ENCODE results near the gene AREL1.

DNA sequence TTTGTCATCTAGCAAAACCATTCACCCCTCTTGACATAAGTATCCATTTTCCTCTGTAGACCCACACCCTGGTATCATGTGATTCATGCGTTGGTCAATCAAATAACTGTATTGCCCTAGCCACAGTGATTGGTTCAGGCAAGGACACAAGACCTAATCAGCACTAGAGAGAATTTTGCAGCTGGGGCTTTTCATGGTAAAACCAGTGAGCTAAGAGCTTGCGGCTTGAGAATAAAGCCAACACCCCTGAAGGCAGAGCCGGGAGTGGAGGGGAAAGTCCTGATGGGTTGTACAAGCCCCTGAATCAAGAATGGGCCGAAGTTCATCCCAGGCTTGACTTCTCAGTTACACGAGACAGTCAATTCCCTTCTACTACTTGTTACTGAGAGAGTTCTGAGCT lies 67.6 kb downstream of the AREL1 start:
- TF ChIP-seq, protein P1, sequence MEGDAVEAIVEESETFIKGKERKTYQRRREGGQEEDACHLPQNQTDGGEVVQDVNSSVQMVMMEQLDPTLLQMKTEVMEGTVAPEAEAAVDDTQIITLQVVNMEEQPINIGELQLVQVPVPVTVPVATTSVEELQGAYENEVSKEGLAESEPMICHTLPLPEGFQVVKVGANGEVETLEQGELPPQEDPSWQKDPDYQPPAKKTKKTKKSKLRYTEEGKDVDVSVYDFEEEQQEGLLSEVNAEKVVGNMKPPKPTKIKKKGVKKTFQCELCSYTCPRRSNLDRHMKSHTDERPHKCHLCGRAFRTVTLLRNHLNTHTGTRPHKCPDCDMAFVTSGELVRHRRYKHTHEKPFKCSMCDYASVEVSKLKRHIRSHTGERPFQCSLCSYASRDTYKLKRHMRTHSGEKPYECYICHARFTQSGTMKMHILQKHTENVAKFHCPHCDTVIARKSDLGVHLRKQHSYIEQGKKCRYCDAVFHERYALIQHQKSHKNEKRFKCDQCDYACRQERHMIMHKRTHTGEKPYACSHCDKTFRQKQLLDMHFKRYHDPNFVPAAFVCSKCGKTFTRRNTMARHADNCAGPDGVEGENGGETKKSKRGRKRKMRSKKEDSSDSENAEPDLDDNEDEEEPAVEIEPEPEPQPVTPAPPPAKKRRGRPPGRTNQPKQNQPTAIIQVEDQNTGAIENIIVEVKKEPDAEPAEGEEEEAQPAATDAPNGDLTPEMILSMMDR (IDR thresholded peaks at IDR 0.05; ENCODE audit: poor library complexity, severe bottlenecking), result no peak
- TF ChIP-seq POLR2AphosphoS5 (IDR thresholded peaks at IDR 0.05) (no peak), EZH2 (IDR thresholded peaks at IDR 0.05; ENCODE audit: borderline replicate concordance, insufficient read depth, low read length, poor library complexity, severe bottlenecking) (no peak)
- TF ChIP-seq, protein P2, sequence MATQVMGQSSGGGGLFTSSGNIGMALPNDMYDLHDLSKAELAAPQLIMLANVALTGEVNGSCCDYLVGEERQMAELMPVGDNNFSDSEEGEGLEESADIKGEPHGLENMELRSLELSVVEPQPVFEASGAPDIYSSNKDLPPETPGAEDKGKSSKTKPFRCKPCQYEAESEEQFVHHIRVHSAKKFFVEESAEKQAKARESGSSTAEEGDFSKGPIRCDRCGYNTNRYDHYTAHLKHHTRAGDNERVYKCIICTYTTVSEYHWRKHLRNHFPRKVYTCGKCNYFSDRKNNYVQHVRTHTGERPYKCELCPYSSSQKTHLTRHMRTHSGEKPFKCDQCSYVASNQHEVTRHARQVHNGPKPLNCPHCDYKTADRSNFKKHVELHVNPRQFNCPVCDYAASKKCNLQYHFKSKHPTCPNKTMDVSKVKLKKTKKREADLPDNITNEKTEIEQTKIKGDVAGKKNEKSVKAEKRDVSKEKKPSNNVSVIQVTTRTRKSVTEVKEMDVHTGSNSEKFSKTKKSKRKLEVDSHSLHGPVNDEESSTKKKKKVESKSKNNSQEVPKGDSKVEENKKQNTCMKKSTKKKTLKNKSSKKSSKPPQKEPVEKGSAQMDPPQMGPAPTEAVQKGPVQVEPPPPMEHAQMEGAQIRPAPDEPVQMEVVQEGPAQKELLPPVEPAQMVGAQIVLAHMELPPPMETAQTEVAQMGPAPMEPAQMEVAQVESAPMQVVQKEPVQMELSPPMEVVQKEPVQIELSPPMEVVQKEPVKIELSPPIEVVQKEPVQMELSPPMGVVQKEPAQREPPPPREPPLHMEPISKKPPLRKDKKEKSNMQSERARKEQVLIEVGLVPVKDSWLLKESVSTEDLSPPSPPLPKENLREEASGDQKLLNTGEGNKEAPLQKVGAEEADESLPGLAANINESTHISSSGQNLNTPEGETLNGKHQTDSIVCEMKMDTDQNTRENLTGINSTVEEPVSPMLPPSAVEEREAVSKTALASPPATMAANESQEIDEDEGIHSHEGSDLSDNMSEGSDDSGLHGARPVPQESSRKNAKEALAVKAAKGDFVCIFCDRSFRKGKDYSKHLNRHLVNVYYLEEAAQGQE (IDR thresholded peaks at IDR 0.05; ENCODE audit: borderline replicate concordance), result no peak

All from neural cell (in vitro differentiated cells).